HepG2 (cell line): Measurements from ENCODE around the gene CBX7.

Experiments
- CTCF ChIP-seq: sonication (generic); formaldehyde crosslinking; IDR thresholded peaks from 2 replicates; pipeline ENCODE4 v1.5.0; 2020; ENCODE audit warnings: mild to moderate bottlenecking, missing genetic modification reagents, moderate library complexity
- ELF1 ChIP-seq: sonication (generic); formaldehyde crosslinking; IDR thresholded peaks from 2 replicates; pipeline ENCODE4 v1.4.0; 2020; ENCODE audit warnings: missing genetic modification reagents
- EZH2 ChIP-seq: conservative IDR thresholded peaks from 2 replicates; pipeline ENCODE4 v1.6.1; 2012; ENCODE audit warnings: mild to moderate bottlenecking, low read depth, low read length, moderate library complexity
- HNF4A ChIP-seq: sonication (generic); formaldehyde crosslinking; IDR thresholded peaks from 2 replicates; pipeline ENCODE4 v1.4.0; 2020; ENCODE audit warnings: missing genetic modification reagents
- KDM5A ChIP-seq: fragments of 200-600 bp; sonication (generic); IDR thresholded peaks from 2 replicates; pipeline ENCODE4 v1.7.0; 2018; ENCODE audit warnings: antibody characterized with exemption, mild to moderate bottlenecking, low read length, borderline replicate concordance
- POLR2AphosphoS2 ChIP-seq: IDR thresholded peaks from 2 replicates; pipeline ENCODE4 v1.6.1; 2011; ENCODE audit warnings: low read depth, low read length, improper control_type of control experiment
- SOX6 ChIP-seq, 2 experiments: fragments of 450-650 bp in 1 of 2; sonication (generic) in 1 of 2; formaldehyde crosslinking in 1 of 2; IDR thresholded peaks; 2 replicates each; pipeline versions ENCODE4 v1.4.0 to v1.6.1; 2017 to 2020; ENCODE audit warnings: antibody characterized with exemption in 1 of 2, mild to moderate bottlenecking in 1 of 2, missing genetic modification reagents in 1 of 2
- ZNF331 ChIP-seq: sonication (generic); formaldehyde crosslinking; IDR thresholded peaks from 2 replicates; pipeline ENCODE4 v1.4.0; 2020; ENCODE audit warnings: missing genetic modification reagents
- ZNF7 ChIP-seq: IDR thresholded peaks from 2 replicates; pipeline ENCODE4 v1.6.1; 2016; ENCODE audit warnings: missing biosample characterization, missing genetic modification reagents
- ZNF709 ChIP-seq: sonication (generic); formaldehyde crosslinking; IDR thresholded peaks from 2 replicates; pipeline ENCODE4 v1.5.0; 2020; ENCODE audit warnings: mild to moderate bottlenecking, missing genetic modification reagents
- ZNF747 ChIP-seq: sonication (generic); formaldehyde crosslinking; IDR thresholded peaks from 2 replicates; pipeline ENCODE4 v1.8.1; 2023; ENCODE audit warnings: missing genetic modification reagents, mild to moderate bottlenecking, borderline replicate concordance
- ZNF781 ChIP-seq: sonication (generic); formaldehyde crosslinking; IDR thresholded peaks from 2 replicates; pipeline ENCODE4 v1.5.1; 2020; ENCODE audit warnings: borderline replicate concordance, mild to moderate bottlenecking, missing genetic modification reagents; ENCODE audit errors: not compliant biosample characterization

GRCh38 chr22:39095971-39096370, 56.5 kb downstream of the CBX7 start:
- TF ChIP-seq SOX6 (IDR thresholded peaks at IDR 0.05) (no peak), SOX6 (CRISPR knock-in tag; IDR thresholded peaks at IDR 0.05) (no peak), KDM5A (no peak), ZNF747 (CRISPR knock-in tag) (no peak), ZNF331 (CRISPR knock-in tag) (no peak), POLR2AphosphoS2 (no peak), ZNF781 (CRISPR knock-in tag) (no peak), ELF1 (no peak), ZNF7 (CRISPR knock-in tag) (no peak), CTCF (CRISPR knock-in tag) (no peak), HNF4A (no peak), EZH2 (no peak), ZNF709 (no peak)
